GM19240 (cell line): ENCODE measurements around the gene KLKB1.

Source experiments
- DNase-seq: peaks from one replicate; pipeline ENCODE4 v3.0.0; 2011; ENCODE audit warnings: low spot score; ENCODE audit not compliant: insufficient read length

Gene KLKB1

GRCh38 chr4:186307497-186307896 is 80.2 kb downstream of the KLKB1 start:
- DNase-seq: no peak

GRCh38 chr4:186307916-186308315 is 80.6 kb downstream of the KLKB1 start:
- DNase-seq: no peak
